ENCODE measurements around the gene CHN2.
A peak's percentile ranks its signal among the peaks of the same experiment; 100 is the strongest.

Gene CHN2

GRCh38 chr7:29228289-29229011 lies 33.9 kb downstream of the CHN2 start:
- no peak for TF ChIP-seq CTCF (conservative IDR thresholded peaks at IDR 0.05)
- peak overlapping the region; percentile 96 for H3K27ac ChIP-seq

- peak overlapping the region; percentile 96 for H3K27ac ChIP-seq
- no peak for TF ChIP-seq CTCF (conservative IDR thresholded peaks at IDR 0.05)
These were observed 34.5 kb downstream of the CHN2 start for GRCh38 chr7:29229066-29229465.

GRCh38 chr7:29229946-29230345 lies 35.4 kb downstream of the CHN2 start:
- TF ChIP-seq CTCF (conservative IDR thresholded peaks at IDR 0.05), result no peak
- H3K27ac ChIP-seq, result peak overlapping the region; percentile 96

GRCh38 chr7:29230871-29231345 lies 36.3 kb downstream of the CHN2 start:
- no peak for TF ChIP-seq CTCF (conservative IDR thresholded peaks at IDR 0.05)
- H3K27ac ChIP-seq, result peak overlapping the region; percentile 96

GRCh38 chr7:29231671-29232232 lies 37.2 kb downstream of the CHN2 start:
- TF ChIP-seq CTCF (conservative IDR thresholded peaks at IDR 0.05), result no peak
- peak overlapping the region; percentile 96 for H3K27ac ChIP-seq

- TF ChIP-seq CTCF (conservative IDR thresholded peaks at IDR 0.05), result no peak
- H3K27ac ChIP-seq, result peak overlapping the region; percentile 96
These were observed 39.9 kb downstream of the CHN2 start for GRCh38 chr7:29234438-29234837.

- H3K27ac ChIP-seq, result peak overlapping the region; percentile 96
- no peak for TF ChIP-seq CTCF (conservative IDR thresholded peaks at IDR 0.05)
These were observed 41.6 kb downstream of the CHN2 start for GRCh38 chr7:29236071-29236580.

All from VCaP (cell line).